GM21528 (cell line): ENCODE measurements around the gene DIP2C.

Source experiments
- ATAC-seq: cut with Tn5 transposase; IDR thresholded peaks from one replicate; pipeline ENCODE4 v1.9.1; 2021; ENCODE audit warnings: mild to moderate bottlenecking, moderate library complexity; ENCODE audit not compliant: unreplicated experiment, low FRiP score

DIP2C gene

GRCh38 chr10:389261-389790 lies 300.1 kb downstream of the DIP2C start:
- ATAC-seq: no peak

- ATAC-seq: no peak
Observed at GRCh38 chr10:388661-389045, 300.8 kb downstream of the DIP2C start.

- ATAC-seq: no peak
Observed at GRCh38 chr10:387909-388660, 301.4 kb downstream of the DIP2C start.

GRCh38 chr10:387593-387891 lies 301.9 kb downstream of the DIP2C start:
- no peak for ATAC-seq

- no peak for ATAC-seq
Observed at GRCh38 chr10:386771-387592, 302.5 kb downstream of the DIP2C start.

- ATAC-seq: no peak
Observed at GRCh38 chr10:385571-386300, 303.7 kb downstream of the DIP2C start.

- ATAC-seq: no peak
Observed at GRCh38 chr10:384538-385305, 304.7 kb downstream of the DIP2C start.

- ATAC-seq: no peak
Observed at GRCh38 chr10:383519-383918, 305.9 kb downstream of the DIP2C start.

GRCh38 chr10:381805-382204 lies 307.7 kb downstream of the DIP2C start:
- no peak for ATAC-seq

GRCh38 chr10:381346-381745 lies 308.1 kb downstream of the DIP2C start:
- no peak for ATAC-seq

GRCh38 chr10:380313-380940 lies 309.0 kb downstream of the DIP2C start:
- no peak for ATAC-seq

- no peak for ATAC-seq
Observed at GRCh38 chr10:378930-379704, 310.4 kb downstream of the DIP2C start.

- ATAC-seq: no peak
Observed at GRCh38 chr10:378230-378929, 311.1 kb downstream of the DIP2C start.

- no peak for ATAC-seq
Observed at GRCh38 chr10:377228-377627, 312.2 kb downstream of the DIP2C start.

GRCh38 chr10:375815-376505 lies 313.5 kb downstream of the DIP2C start:
- ATAC-seq: no peak

GRCh38 chr10:374354-374753 lies 315.1 kb downstream of the DIP2C start:
- ATAC-seq: no peak

- no peak for ATAC-seq
Observed at GRCh38 chr10:373526-374309, 315.8 kb downstream of the DIP2C start.
